Lung (tissue), 12 donors: ENCODE measurements around the gene SEMA6B. TPM values are rescaled to one million over a fixed set of nuclear protein-coding genes. Genes with fewer than 3 reads are reported as not detected.

Experiments
- ATAC-seq: fragments of 200-7000 bp; cut with Tn5 transposase; one replicate; pipeline ENCODE4 v1.9.1; 2020; ENCODE audit warnings: moderate number of reproducible peaks; ENCODE audit not compliant: insufficient read depth, low FRiP score
- DNase-seq, 3 donors: peaks; one replicate each; pipeline ENCODE4 v3.0.0-alpha.2; 2013 to 2017
- H3K27ac ChIP-seq, 2 donors: one replicate each; pipeline ENCODE4 v1.5.1; 2013; ENCODE audit warnings: mild to moderate bottlenecking in 2 of 2, moderate library complexity in 2 of 2, control low read depth in 1 of 2, inconsistent platforms in 1 of 2, low read depth in 1 of 2, low read length in 1 of 2
- H3K27me3 ChIP-seq, 3 donors: one replicate each; pipeline ENCODE4 v1.5.1; 2013; ENCODE audit warnings: low read length in 2 of 3; ENCODE audit not compliant: control insufficient read depth in 3 of 3, insufficient read depth in 3 of 3
- H3K36me3 ChIP-seq, 4 donors: one replicate each; pipeline ENCODE4 v1.5.1; 2013; ENCODE audit warnings: low read length in 4 of 4, mild to moderate bottlenecking in 1 of 4, moderate library complexity in 1 of 4; ENCODE audit not compliant: control insufficient read depth in 4 of 4, insufficient read depth in 4 of 4
- H3K4me1 ChIP-seq, 5 donors: one replicate each; pipeline ENCODE4 v1.5.1; 2013; ENCODE audit warnings: low read length in 5 of 5, mild to moderate bottlenecking in 2 of 5, moderate library complexity in 1 of 5; ENCODE audit not compliant: control insufficient read depth in 5 of 5, insufficient read depth in 5 of 5
- H3K4me3 ChIP-seq: one replicate; pipeline ENCODE4 v1.5.1; 2013; ENCODE audit warnings: mild to moderate bottlenecking, control low read depth, moderate library complexity
- H3K9ac ChIP-seq, 2 donors: one replicate each; pipeline ENCODE4 v1.5.1; 2013; ENCODE audit warnings: low read length in 2 of 2, control low read depth in 1 of 2; ENCODE audit not compliant: insufficient read depth in 1 of 2
- H3K9me3 ChIP-seq, 4 donors: one replicate each; pipeline ENCODE4 v1.5.1; 2013; ENCODE audit warnings: low read length in 3 of 4, mild to moderate bottlenecking in 1 of 4, moderate library complexity in 1 of 4; ENCODE audit not compliant: control insufficient read depth in 4 of 4, insufficient read depth in 3 of 4
- WGBS, 2 donors: extraction: QIAGEN DNeasy Blood & Tissue Kit; methylation state at CpG; one replicate each; pipeline ENCODE4 v1.1.7; 2013; 5-methylcytosine and 5-hydroxymethylcytosine counted together
- polyA plus RNA-seq, 2 donors: library from polyadenylated mRNA; stranded (reverse); fragments of 200-250 nt; gene quantifications; one replicate each; pipeline ENCODE4 v1.2.1, GENCODE V29; 2013
- total RNA-seq, 2 donors: library from RNA; depleted of rRNA in 1 of 2; stranded (reverse); fragments of >200 nt in 1 of 2; gene quantifications; one replicate each; pipeline ENCODE4 v1.2.1, GENCODE V29; 2014 to 2021
- TF ChIP-seq, protein P1 (sequence below): IDR thresholded peaks from 2 replicates; pipeline ENCODE4 v1.5.1; 2012; ENCODE audit warnings: mild to moderate bottlenecking; ENCODE audit errors: control extremely low read depth, extremely low read depth
- donor health status: control.
- donor health status: control.
- donor health status: Bipolar disorder and iron deficiency.
- donor health status: healthy.
- donor health status: DM: yes; HTN: yes; CAD: no.

The SEMA6B gene
- total and polyA plus RNA-seq, 4 donors = 3.2 to 38.5 (median 20.1) TPM

GRCh38 chr19:4579389-4579788 is 19.9 kb upstream of the SEMA6B start:
- peaks cover 10 to 33% (median 27%) of the 10 kb centered on the region in 3 donors for H3K27me3 ChIP-seq
- WGBS, 2 donors = 76 to 80% methylated on average over 8 of the region's 8 CpGs

GRCh38 chr19:4578552-4579248 is 19.2 kb upstream of the SEMA6B start:
- DNase-seq = no peak
- no peaks in the 10 kb centered on the region for H3K36me3 ChIP-seq
- WGBS, 2 donors = 59 to 75% methylated on average over 11 of the region's 11 CpGs

More at GRCh38 chr19:4579389-4579788, 19.9 kb upstream of the SEMA6B start:
- Histone ChIP-seq H3K27ac (no peak overlapping the region), H3K9ac (no peak overlapping the region), H3K36me3 (no peaks in the 10 kb centered on the region), H3K4me1 (peaks cover 0 to 8% (median 2%) of the 10 kb centered on the region in 5 donors), H3K9me3 (peaks cover 0 to 4% (median 0%) of the 10 kb centered on the region in 4 donors), H3K4me3 (no peak overlapping the region)
- TF ChIP-seq, protein P1, sequence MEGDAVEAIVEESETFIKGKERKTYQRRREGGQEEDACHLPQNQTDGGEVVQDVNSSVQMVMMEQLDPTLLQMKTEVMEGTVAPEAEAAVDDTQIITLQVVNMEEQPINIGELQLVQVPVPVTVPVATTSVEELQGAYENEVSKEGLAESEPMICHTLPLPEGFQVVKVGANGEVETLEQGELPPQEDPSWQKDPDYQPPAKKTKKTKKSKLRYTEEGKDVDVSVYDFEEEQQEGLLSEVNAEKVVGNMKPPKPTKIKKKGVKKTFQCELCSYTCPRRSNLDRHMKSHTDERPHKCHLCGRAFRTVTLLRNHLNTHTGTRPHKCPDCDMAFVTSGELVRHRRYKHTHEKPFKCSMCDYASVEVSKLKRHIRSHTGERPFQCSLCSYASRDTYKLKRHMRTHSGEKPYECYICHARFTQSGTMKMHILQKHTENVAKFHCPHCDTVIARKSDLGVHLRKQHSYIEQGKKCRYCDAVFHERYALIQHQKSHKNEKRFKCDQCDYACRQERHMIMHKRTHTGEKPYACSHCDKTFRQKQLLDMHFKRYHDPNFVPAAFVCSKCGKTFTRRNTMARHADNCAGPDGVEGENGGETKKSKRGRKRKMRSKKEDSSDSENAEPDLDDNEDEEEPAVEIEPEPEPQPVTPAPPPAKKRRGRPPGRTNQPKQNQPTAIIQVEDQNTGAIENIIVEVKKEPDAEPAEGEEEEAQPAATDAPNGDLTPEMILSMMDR = no peak
- ATAC-seq = no peak
- no peak for DNase-seq

DNA sequence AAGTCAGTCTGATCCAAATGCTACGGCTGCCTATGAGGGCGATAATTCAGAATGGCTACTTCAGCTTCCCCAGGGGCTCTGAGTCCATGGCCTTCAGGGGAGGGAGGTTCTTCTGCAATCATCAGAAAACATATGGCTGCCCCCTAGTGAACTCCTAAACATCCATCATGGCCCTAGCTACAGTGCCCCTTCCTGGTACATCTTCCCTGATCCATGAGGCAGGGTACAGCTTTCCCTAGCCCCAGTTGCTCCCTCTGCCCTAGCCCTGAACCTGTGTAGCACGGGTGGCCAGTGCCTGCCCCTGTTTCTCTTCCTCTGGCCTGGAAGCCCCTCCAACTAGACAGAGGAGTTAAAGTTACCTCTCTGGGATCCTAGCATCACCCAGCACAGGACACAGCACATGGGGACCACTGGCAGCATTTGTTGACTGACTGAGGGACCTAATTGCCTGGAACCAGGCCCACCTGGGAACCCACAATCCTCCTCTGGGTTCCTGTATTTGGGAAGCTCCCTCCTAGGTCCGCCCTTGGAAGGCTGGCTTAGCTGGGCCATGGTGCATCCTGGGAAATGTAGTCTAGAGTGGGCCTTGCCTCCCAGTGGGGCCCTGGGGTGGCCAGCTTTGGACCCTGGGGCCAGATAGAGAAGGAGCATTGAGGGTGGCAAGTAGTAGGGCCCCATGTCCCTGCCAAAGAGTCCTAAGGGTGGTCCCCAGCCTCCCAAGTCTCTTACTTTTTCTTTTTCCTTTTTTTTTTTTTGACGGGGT is 17.7 kb upstream of the SEMA6B start:
- H3K4me1 ChIP-seq = peaks cover 0 to 3% (median 0%) of the 10 kb centered on the region in 5 donors

More at GRCh38 chr19:4578552-4579248, 19.2 kb upstream of the SEMA6B start:
- no peak for ATAC-seq
- peaks cover 0 to 3% (median 0%) of the 10 kb centered on the region in 5 donors for H3K4me1 ChIP-seq
- no peak overlapping the region for H3K9ac ChIP-seq
- H3K4me3 ChIP-seq = no peak overlapping the region
- H3K9me3 ChIP-seq = peaks cover 0 to 2% (median 0%) of the 10 kb centered on the region in 4 donors
- no peak overlapping the region for H3K27ac ChIP-seq
- TF ChIP-seq, protein P1 = no peak
- H3K27me3 ChIP-seq = peaks cover 5 to 35% (median 27%) of the 10 kb centered on the region in 3 donors

More for the DNA sequence above, 17.7 kb upstream of the SEMA6B start:
- Histone ChIP-seq H3K4me3 (no peak overlapping the region), H3K27ac (no peak overlapping the region), H3K9ac (no peak overlapping the region), H3K27me3 (peaks cover 3 to 31% (median 26%) of the 10 kb centered on the region in 3 donors), H3K36me3 (no peaks in the 10 kb centered on the region), H3K9me3 (peaks cover 0 to 2% (median 0%) of the 10 kb centered on the region in 4 donors)
- ATAC-seq (no peak), DNase-seq (no peak)
- TF ChIP-seq, protein P1 = no peak
- 84 to 91% methylated on average over 5 of the region's 5 CpGs for WGBS, 2 donors
